ENCODE measurements around the gene MAFG.
"Not testable (repeated sequence)": the region's sequence is repeated elsewhere in the genome, so short reads cannot be mapped to it uniquely, and the experiment has no call there.

Gene MAFG

GRCh38 chr17:81957691-81958432, 30.3 kb upstream of the MAFG start:
- no peak for DNase-seq

- no peak for DNase-seq
Observed at GRCh38 chr17:81956607-81957589, 29.4 kb upstream of the MAFG start.

- no peak for DNase-seq
Observed at GRCh38 chr17:81955756-81956544, 28.4 kb upstream of the MAFG start.

- DNase-seq: no peak
Observed at GRCh38 chr17:81955058-81955681, 27.6 kb upstream of the MAFG start.

- no peak for DNase-seq
Observed at GRCh38 chr17:81954131-81955057, 26.9 kb upstream of the MAFG start.

- DNase-seq: not testable (repeated sequence)
Observed at GRCh38 chr17:81953443-81953842, 25.9 kb upstream of the MAFG start.

GRCh38 chr17:81952792-81953228, 25.3 kb upstream of the MAFG start:
- no peak for DNase-seq

GRCh38 chr17:81951785-81952684, 24.5 kb upstream of the MAFG start:
- DNase-seq: no peak

GRCh38 chr17:81950501-81950900, 23.0 kb upstream of the MAFG start:
- DNase-seq: no peak

GRCh38 chr17:81948635-81949378, 21.3 kb upstream of the MAFG start:
- no peak for DNase-seq

- DNase-seq: no peak
Observed at GRCh38 chr17:81947189-81947588, 19.7 kb upstream of the MAFG start, which contains the start of gene MYADML2. MYADML2 (minus strand) TSS chr17:81947233; CDS start chr17:81941741, 5,492 bp downstream.

GRCh38 chr17:81944858-81945257, 17.3 kb upstream of the MAFG start:
- DNase-seq: no peak

GRCh38 chr17:81942167-81942553, 14.6 kb upstream of the MAFG start:
- DNase-seq: no peak

- DNase-seq: no peak
Observed at GRCh38 chr17:81941484-81942166, 14.1 kb upstream of the MAFG start.

GRCh38 chr17:81940538-81941483, 13.3 kb upstream of the MAFG start:
- DNase-seq: no peak

- DNase-seq: no peak
Observed at GRCh38 chr17:81939881-81940385, 12.4 kb upstream of the MAFG start.

- DNase-seq: no peak
Observed at GRCh38 chr17:81939218-81939617, 11.7 kb upstream of the MAFG start.
